SKM-1 (cell line): ENCODE data around the gene PPP4R4.

Experiments
- DNase-seq: peaks from one replicate; lab custom pipeline; 2025; ENCODE audit not compliant: unreplicated experiment; lab: John Stamatoyannopoulos, UW

PPP4R4 gene

GRCh38 chr14:94305620-94306019 is 131.5 kb downstream of the PPP4R4 start:
- no peak for DNase-seq

- no peak for DNase-seq
These were observed 132.2 kb downstream of the PPP4R4 start for GRCh38 chr14:94306047-94306978.

- DNase-seq, result no peak
These were observed 133.4 kb downstream of the PPP4R4 start for GRCh38 chr14:94307410-94307992.

GRCh38 chr14:94309721-94310120 is 135.6 kb downstream of the PPP4R4 start:
- no peak for DNase-seq

- DNase-seq, result no peak
These were observed 136.1 kb downstream of the PPP4R4 start for GRCh38 chr14:94310248-94310647.

GRCh38 chr14:94312481-94313246 is 138.5 kb downstream of the PPP4R4 start:
- DNase-seq, result no peak

- DNase-seq, result no peak
These were observed 140.0 kb downstream of the PPP4R4 start for GRCh38 chr14:94313991-94314655.

- no peak for DNase-seq
These were observed 140.8 kb downstream of the PPP4R4 start for GRCh38 chr14:94314890-94315289.

- DNase-seq, result no peak
These were observed 142.6 kb downstream of the PPP4R4 start for GRCh38 chr14:94316692-94317091.

- DNase-seq, result no peak
These were observed 143.1 kb downstream of the PPP4R4 start for GRCh38 chr14:94317259-94317658.

GRCh38 chr14:94320243-94320642 is 146.1 kb downstream of the PPP4R4 start:
- DNase-seq, result no peak

- no peak for DNase-seq
These were observed 147.5 kb downstream of the PPP4R4 start for GRCh38 chr14:94321421-94322271.

GRCh38 chr14:94322648-94323570 is 148.8 kb downstream of the PPP4R4 start, which contains the start of gene SERPINA6:
TSS of gene SERPINA6 (minus strand) at chr14:94323336. CDS start at chr14:94314648, 8,688 bp downstream.
- DNase-seq, result no peak

- no peak for DNase-seq
These were observed 154.1 kb downstream of the PPP4R4 start for GRCh38 chr14:94328196-94328595.
